ENCODE measurements around the gene LAMB3.
A peak's percentile ranks its signal among the peaks of the same experiment; 100 is the strongest.

LAMB3 gene

DNA sequence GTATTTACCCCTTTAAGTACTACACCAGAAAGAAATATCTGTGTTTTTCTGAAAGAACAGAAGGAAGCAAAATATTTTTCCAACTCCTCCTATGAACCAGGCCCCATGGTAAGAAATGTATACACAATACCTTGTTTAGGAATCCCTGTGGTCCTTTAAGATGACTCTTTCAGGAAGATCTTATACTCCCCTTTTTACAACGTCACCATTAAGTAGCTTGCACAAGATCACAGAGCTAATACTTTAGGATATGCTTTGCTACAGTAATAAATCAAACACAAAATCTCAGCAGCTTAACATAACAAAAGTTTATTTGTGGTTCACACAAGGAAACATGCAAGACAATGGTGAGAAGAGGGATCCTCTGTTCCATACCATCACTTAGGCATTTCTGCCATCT is 8.8 kb upstream of the LAMB3 start:
- no peak for DNase-seq

DNA sequence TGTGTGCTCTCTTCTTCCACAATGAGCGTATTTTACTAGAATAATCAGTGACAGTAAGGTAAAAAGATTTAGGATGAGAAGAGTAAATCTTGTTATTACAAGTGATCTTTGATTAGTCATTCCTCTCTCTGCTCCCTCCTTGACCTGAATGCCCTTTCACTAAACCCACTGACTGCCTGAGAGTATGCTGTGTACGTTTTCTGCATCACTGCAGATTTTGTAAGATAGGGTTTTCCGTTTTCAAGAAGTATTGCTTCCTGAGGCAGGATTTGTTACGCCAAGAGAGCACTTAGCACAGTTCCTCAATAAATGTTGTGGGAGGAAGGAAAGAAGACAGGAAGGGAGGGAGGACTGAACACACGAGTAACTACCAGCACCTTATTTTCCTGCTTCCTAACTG is 7.7 kb upstream of the LAMB3 start:
- DNase-seq, result no peak

DNA sequence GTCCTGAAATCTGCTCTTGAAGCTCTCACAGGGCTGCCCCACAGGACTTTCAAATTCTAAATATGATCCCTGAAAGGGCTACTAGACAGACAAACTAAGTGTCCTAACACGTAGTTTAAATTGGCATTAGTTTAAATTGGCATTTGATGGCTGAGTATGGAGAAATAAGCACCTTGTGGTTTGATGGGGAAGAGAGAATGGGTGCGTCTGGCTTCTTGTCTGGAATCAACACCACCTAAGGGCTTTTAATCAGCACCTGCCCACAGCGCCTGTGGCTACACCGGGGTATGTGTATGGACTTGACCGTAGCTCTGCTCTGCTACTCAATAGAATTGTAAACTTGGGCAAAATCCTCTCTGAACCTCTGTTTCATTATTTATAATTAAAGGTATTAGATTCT is 5.7 kb upstream of the LAMB3 start:
- DNase-seq, result no peak

DNA sequence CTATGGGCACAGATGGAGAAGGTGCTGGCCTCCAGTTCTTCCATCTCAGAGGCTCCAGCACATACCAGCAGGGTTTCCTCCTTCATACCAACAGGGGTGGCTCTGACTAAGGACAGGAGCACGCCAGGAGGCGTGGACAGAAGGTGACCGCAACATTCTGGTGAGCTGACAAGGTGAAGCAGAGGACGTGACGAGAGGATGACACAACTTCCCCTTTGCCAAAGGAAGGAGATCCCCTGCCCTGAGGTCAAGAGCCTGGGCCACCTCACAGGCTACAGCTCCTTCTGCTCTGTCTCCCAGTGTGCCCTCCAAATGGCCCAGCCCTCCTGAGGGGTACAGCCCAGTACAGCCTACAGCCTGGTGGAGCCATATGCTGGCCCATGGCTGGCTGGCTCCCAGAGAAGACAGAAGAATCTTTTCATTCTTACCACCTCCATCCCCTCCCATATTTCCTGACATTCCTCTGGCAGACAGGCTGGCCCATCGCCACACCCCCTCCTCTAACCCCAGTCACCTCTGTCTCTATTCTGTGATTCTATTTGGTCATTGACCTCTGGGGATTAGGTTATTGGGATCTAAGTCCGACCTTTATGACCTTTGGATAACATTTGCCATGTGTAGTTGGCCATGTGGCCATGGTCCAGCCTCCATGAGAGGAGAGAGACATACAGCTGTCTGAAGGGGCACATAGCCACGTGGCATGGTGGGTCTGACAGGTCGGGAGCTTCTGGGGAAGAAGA is 5.1 kb upstream of the LAMB3 start:
- DNase-seq, result no peak

DNA sequence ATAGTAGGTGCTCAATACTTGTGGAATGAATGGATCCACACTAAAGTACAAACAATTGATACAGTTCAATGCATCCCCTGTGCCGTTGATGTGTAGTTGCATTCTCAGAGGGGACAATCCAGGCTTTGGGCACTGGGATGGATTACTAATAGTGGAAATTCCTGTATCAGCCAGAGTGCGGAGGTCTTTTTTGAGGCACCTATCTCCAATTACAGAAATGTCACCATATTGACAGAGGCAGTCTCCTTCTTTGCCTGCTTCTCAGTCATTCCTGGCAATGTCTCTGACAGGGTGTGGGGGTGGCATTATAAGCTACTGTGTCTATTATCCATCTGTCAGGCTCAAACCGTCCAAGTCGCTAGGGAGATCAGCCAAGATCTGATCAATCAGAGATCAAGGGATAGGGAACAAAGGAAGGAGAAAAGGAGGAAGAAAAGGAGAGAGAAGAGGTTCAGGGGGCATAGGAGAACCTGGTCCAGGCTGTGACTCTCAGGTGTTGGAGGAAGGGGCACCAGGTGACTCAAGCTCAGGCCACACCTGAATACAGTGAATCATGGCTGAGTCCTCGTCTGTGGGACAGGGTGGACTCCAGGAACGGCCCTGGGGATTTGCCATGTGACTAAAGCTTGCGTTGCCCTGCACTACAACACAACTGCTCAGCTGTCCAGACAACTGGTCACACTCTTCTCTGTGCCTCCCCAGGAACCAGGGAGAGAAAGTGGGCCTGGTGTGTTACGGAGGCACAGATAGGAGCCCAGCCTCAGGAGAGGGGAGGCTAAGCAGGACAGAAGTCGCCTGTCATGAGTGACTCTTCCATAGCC is 3.4 kb upstream of the LAMB3 start:
- no peak for DNase-seq

DNA sequence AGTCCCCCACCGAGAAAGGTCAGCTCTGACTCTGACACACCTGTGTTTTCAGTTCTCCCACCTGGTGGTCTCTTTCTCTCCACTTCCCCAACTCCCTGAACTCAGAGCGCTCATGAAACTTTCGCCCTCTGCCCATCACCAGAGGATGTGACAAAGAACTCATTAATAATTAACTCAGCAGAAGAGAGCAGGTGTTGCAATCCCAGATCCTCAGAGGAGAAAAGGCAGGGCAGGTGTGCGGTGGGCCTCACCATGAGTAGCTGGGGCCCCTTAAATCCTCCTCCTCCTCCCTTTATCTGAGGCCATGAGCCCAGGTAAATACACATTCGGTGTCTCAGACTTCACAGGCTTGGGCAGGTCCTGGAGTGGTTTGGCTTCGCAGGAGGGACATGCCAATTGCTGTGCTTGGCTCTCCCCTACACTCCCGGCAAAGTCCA is 1.7 kb upstream of the LAMB3 start:
- no peak for DNase-seq

DNA sequence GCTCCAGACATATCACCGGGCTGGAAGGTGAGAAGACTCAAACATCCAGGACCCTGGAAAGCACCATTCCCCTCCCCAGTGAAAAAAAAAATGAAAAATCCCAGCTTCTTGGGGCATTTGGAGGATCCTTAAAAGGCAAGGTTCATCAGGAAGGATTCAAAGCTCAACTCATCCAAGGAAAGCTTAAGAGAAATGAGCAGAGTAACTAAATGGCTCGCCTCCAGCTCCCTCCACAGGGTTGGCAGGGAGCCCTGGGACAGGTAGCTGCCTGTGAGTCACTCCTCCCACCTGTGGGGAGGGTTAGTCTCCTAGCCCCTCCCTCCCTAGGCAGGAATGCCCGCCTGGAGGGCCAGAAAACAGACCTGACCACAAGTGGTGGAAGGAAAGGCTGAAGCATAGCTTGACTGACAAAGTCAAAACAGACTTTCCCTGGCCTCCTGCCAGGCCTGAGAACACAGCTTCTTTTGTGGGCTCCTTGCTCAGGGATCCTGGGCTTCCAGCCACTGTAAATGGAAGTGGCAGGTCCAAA is 712 bp upstream of the LAMB3 start:
- DNase-seq, result peak; percentile 86

DNA sequence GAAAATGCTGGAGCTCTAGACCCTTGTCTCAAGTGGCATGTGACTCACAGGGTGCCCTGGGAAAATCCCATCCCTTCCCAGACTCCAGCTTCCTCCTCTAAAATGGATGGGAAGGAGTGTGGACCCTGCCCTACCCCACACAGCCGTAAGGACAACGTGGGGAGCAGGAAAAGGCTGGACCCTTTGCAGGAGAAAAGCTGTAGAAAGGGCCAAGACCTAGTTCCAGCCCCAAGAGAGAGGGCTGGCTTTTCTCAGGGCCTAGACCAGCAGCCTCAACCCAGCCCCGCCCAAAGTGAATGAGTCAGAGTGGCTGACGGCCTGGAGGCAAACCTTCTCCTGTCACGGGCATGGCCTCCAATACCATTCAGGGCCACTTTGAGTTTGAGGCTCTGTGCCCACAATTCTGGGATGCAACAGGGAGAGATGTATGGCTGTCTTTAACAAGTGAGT is 1.1 kb downstream of the LAMB3 start:
- no peak for DNase-seq

DNA sequence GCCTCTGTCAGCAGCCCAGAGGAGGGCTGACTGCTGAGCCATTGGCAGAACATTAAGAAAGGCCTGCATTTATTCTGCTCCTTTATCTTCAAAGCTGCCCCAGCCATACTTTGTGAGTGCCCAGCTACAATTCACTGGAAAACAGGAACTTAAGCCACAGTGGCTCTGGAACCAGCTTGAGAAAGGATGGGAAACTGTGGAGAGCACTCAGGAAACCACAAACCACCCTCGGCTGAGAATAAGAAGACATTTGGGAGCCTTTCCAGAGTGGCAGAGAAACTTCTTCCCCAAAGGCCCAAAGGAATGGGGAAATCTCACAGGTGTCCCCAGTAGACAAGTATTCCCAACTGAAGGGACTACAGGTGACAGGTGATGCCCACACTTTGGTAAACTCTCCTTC is 1.8 kb downstream of the LAMB3 start:
- no peak for DNase-seq

DNA sequence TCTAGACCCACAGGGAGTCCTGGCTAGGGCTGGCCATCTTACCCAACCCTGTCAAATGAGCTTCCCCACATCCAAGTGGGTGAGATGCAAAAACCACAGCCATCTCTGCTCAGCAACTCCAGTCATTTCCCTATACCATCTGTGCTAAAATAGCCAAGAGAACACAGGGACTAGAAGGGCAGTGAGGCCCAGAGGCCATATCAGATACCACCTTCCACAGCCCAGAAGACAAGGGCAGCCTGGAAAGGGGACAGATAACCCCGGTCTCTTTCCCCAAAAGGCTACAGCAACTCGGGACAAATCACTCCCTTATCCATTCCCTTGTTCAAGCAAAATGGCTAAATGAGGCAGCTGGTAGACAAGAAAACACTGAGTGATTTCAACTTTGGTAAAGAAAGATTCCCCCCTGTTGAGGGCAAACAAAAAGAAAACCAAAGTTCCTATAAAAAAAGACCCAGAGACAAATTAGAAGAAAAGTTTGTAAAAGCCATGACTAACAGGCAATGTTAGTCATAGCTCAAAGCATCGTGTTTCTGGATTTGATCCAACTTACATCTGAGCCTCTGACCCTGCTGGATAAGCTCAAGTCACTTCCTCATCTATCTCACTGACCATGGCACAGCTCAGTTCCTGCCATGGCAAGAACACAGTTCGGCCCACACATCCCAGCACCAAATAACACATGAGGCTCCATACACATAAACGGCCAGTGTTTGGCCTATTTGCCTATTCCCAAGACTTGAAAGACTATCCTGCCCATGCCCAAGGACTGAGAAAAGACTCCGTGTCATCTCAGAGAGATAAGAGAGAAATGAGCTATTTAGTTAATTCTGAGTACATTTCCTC is 3.1 kb downstream of the LAMB3 start:
- DNase-seq, result no peak

DNA sequence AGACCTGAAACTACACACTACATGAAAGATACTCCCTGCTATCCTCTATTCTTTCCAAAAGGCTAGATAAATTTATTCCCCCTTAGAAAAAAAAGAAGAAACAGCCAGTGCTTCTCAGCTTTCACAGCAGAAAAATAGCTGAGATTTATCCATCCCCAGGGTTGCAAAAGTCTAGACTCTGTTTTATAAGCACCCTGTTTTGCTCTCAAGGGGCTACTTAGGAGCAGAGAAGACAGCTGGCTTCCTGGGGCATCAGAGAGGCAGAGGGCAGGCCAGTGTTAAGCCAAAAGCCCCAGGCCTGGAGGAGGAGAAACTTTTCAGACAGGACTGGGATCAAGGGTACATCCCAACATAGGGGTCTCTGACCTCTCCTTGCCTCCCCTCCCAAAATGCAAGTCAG is 3.9 kb downstream of the LAMB3 start:
- no peak for DNase-seq

DNA sequence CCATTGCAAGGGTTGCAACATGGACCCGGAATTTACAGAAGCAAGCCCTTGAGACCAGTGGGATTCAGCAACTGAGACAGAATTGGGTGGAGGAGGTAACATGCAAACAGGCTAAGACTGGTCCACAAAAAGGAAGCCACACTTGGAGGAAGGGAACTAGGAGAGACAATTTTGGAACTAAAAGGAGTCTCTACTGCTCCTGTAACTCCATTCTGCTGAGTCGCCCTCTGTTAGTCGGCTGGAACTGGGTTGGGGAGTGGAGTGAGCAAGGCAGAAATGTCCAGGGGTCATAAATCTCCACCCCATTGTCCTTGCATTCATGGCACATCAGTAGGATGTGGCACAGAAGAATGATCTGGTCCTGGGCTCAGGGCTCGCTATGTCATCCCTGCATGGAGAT is 5.1 kb downstream of the LAMB3 start:
- no peak for DNase-seq

DNA sequence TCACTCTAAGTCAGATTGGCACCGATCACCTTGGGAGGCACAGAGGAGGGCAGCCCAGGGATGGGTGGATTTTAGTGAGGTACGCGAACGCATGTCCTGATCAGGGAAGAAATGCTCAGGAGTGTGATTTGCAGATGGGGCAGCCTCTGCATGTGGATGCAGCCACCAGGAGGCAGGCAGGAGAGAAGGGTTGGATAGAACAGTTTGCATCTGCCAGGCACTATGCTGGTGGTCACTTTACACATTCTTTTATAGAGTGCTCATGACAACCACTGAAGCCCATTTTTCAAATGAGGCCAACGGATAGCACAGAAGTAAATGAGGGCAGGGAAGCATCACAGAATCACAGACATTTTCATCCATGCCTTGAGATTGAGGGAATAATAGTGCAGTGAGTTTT is 5.7 kb downstream of the LAMB3 start:
- no peak for DNase-seq

DNA sequence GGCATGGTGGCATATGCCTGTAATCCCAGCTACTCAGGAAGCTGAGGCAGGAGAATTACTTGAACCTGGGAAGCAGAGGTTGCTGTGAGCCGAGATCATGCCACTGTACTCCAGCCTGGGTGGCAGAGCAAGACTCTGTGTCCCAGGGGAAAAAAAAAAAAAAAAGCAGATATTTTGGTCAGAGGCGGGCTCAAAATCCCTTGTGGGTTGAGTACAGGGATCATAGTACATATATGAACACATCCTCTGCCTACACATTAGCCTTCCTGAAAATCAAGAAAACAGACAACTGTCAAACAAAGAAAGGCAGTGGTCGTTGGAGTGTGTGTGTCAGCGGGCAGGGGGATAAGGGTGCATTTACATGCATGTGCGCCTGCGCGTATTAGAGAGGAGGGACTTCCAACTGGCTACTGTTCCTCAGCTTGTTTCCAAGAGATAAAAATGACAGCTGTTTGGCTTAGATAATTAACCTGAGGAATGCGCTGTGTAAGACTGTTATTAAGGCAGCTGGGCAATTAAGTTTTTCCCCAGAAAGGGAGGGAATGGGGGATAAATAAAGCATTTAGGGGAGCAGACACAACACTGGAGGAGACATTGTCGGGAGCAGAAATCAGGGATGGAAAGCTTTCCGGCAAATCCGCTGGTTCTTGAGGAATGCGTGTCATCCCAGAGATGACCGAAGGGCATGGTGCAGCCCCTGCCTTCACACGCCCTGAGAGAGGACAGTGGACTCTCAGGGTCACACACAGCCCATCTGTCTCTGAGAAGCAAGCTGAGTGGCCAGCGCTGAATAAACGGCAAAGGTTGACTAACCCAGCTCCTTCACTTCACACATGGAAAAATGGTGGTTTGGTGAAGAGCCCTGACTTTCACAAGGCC is 6.4 kb downstream of the LAMB3 start:
- no peak for DNase-seq

DNA sequence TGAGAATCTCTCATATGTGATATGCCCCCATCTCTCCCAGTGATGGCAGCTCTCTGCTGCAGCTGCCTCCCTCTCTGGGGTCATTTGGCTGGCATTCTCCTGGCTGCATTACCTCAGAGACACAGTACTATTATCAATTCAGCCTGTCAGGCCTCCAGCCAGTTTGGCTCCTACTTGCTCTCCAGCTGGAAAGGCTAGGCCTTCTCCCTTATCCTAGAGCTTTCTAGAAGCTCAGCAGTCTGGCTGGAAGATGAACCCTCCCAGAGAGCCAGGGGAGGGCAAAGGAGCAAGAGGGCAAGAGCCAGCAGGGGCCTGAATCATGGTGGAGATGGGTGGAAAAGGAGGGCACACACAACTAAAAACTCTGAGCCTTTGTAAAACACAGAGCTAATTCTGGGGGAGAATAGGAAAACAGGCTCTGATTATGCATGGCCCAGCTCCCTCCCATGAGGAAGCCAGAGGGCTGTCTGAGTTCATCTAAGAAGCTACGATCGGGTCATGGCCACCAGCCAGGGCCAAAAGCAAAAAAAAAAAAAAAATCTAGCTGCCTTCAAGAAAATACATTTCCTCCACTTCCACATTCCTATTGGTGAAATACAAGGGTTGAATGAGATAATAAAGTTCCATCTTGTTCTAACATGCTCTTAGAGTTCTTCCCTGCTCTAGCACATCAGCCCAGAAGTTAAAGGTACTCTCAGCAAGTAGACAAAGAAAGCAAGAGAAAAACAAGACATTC is 8.8 kb downstream of the LAMB3 start:
- DNase-seq, result no peak

DNA sequence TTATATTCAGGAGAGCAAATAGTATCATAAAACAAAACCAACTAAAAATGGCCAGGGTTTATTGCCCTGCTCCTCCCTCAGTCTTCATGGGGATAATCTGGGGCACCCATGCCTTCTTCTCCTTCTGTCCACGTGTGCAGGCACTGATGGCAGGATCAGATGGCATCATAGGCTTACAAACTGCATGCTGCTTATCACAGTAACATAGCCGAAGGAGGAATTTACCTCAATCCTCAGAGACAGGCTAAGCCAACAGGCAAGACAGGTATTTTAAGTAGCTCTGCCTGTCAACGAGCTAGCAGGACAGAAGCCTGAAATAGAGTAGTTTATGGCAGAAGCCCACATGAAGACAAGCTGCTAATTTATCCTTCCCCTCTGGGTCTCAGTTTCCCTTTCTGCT is 9.4 kb downstream of the LAMB3 start:
- DNase-seq, result no peak

DNA sequence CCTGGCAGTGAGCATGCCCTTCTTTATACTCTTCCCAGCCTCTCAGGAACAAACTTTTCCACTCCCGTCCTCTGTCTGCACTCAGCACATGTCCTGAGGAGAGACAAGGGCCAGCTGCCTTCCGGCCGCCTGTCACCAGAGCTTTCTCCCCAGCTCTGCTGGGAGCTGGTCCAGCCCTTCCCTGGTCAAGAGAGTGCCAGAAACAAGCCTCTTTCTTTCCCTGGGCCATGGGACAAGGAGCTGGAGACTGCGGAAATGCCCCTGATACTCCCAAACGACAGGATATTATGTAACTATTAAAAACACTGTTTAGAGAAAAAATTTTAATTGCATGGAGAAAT is 10.4 kb downstream of the LAMB3 start:
- no peak for DNase-seq

DNA sequence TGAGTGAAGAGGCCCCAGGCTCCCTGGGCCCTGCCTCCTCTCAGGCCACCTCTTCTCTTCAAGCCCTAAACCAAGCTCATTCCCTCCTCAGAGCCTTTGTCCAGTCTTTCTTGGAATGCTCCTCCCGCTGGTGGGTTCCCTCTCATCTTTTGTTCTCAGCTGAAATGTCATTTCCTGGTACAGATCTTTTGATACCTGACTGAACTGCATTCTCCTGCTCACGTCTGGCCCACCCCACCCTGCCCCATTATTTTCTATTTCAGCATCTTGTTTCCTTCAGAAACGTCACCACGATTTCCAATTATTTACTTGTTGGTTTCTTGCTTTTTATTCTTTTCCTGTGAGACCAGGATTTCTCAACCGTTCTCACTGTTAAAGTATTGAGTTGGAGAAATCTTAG is 16.4 kb downstream of the LAMB3 start:
- no peak for DNase-seq

DNA sequence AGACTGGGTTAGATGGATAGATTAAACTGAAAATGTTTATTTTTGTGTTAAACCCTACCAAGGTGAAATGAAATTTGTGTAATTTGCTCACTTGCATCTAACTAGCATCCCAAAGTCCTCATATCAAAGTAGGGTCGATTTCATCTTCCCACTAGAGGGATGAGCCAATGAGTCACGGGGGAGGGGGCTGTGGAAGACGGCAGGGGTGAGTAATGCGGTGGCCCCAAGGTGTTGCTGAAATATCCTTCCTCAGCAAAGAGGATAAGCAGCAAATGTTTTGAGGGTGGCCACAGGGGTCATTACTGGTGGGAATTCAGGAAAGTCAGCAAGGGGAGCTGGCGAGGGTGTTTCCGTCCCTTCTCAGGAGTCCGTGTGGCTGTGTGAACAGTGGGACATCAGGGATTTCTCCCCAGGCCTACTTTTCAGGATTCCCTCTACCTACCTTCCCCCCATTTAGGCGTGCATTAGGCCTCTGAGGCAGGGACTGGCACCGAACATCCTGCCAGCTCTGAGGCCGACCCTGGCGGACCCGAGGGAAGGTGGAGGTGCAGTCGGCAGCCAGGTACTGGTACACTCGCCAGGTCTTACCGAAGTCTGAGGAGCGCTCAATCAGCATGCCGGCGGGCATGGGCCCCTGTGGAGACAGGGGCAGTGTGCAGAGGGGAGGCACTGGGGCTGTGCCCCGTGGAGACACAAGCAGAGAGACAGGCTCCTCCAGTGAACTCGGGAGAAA is 18.1 kb downstream of the LAMB3 start:
- no peak for DNase-seq

DNA sequence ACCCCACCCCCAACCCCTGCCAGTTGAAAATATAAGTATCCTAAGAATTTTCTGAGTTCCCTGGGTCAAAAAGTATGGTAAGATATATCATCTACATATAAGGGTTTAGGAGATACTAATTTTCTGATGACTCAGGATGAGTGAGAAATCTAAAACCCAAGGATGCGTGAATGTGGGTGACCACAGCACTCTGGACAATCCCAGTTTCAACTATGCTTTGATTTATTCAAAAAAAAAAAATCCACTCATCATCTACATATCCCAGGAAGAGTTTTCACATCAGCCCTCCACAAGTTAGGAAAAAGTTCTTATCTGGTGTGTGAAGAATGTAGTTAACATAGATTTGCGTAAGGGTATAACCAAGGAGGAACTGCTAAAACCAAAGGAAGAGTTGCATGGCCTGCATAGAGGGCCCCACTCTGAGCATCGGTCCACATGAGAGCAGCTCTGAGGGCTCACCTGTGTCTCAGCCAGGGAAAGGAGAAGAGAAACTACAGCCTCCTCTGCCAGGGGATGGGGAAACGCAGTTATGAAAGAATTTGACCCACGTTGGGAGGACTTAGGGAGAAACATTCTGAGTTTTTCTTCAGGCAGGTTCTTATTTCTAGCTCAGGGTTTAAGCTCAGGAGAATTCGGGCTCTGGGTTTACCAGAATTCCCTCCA is 18.8 kb downstream of the LAMB3 start:
- no peak for DNase-seq

Data from NCI-H2029 (cell line).